ENCODE results near the gene TDRD7.

DNA sequence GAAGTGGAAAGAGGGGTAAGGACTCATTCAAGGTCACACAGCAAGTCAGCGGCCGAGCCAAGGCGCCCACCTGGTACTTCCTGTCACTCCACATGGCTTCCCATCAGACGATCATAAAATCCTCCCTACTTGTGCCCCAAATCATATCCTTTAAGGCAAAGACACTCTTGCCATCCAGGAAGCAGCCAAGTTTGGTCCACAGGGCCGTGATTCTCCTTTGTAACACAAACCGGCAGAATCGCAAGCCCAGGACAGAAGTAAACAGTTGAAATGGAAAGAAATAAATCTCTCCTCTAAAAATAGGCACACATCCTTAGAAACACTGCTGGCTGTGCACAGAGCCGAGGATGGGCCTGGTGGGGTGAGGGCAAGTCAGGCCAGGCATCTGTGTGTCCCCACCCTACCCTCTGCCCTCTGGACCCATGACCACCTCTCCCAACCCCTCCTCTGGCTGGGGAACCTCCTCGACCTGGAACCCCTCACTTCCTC is 120.0 kb downstream of the TDRD7 start:
- TF ChIP-seq, protein P1, sequence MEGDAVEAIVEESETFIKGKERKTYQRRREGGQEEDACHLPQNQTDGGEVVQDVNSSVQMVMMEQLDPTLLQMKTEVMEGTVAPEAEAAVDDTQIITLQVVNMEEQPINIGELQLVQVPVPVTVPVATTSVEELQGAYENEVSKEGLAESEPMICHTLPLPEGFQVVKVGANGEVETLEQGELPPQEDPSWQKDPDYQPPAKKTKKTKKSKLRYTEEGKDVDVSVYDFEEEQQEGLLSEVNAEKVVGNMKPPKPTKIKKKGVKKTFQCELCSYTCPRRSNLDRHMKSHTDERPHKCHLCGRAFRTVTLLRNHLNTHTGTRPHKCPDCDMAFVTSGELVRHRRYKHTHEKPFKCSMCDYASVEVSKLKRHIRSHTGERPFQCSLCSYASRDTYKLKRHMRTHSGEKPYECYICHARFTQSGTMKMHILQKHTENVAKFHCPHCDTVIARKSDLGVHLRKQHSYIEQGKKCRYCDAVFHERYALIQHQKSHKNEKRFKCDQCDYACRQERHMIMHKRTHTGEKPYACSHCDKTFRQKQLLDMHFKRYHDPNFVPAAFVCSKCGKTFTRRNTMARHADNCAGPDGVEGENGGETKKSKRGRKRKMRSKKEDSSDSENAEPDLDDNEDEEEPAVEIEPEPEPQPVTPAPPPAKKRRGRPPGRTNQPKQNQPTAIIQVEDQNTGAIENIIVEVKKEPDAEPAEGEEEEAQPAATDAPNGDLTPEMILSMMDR (IDR thresholded peaks at IDR 0.05): no peak
- no peak for TF ChIP-seq POLR2A (IDR thresholded peaks at IDR 0.05)
